ENCODE data around the gene POLR2I. TPM values are rescaled to one million over a fixed set of nuclear protein-coding genes. Genes with fewer than 3 reads are reported as not detected.

The POLR2I gene
- total and polyA plus RNA-seq, 7 donors = 39.9 to 118 (median 72.8) TPM

DNA sequence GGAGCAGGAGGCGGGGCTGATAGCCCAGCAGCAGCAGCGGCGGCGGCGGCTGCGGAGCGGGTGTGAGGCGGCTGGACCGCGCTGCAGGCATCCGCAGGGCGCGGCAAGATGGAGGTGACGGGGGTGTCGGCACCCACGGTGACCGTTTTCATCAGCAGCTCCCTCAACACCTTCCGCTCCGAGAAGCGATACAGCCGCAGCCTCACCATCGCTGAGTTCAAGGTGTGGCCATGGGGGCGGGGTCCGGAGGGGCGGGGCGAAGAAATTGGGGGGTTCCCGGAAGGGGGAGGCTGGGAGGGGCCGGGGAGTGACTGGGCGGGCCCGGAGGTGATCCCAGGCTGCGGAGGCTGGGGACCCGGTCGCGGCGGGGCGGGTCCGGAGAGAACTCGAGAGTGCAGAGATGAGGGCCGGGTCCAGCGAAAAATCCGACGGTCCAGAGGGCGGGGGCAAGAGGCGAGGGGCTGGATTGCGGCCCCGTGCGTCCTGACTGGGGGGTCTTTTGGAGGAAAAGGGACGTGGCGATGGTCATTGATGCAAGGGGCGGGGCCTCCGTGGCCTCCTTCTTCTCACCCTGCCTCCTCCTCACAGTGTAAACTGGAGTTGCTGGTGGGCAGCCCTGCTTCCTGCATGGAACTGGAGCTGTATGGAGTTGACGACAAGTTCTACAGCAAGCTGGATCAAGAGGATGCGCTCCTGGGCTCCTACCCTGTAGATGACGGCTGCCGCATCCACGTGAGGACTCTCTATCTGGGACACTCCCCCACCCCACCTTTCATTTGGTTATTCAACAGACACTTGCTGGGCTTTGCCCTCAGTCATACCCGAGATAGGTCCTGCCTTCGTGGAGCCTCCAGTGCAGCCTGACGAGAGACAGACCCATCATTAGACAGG, 1.0 kb upstream of the POLR2I start, which contains the start of gene TBCB:
TSS of gene TBCB (plus strand) at position 16 of the 891 bp plus-strand sequence. CDS start at position 109, 93 bp downstream.
- no peaks in the 10 kb centered on the region for H3K27me3 ChIP-seq
- DNase-seq = peak; percentile 92
- peaks cover 13 to 72% (median 25%) of the 10 kb centered on the region in 4 donors for H3K36me3 ChIP-seq
- peak within 1 kb of the TSS; percentile 91 to 95 (median 92) for H3K27ac ChIP-seq
- peak within 1 kb of the TSS; percentile 74 to 92 (median 84) for H3K4me3 ChIP-seq
- TF ChIP-seq POLR2A (IDR thresholded peaks at IDR 0.05) = peak in 1 of 2 donors; percentile 49
- TF ChIP-seq POLR2AphosphoS5 (IDR thresholded peaks at IDR 0.05) = peak; percentile 38 to 93 (median 74)
- no peak for TF ChIP-seq CTCF (IDR thresholded peaks at IDR 0.05)
- 3 to 5% methylated on average over 59 of the region's 59 CpGs for WGBS, 2 donors
- intact Hi-C loops (cut with DNase I) = loop anchor here (2.0 kb wide), 1 partner anchor 121 kb away; the partner anchor contains the start of gene SDHAF1
- H3K4me1 ChIP-seq = peaks cover 0 to 39% (median 30%) of the 10 kb centered on the region in 4 donors
- H3K9me3 ChIP-seq = no peaks in the 10 kb centered on the region

DNA sequence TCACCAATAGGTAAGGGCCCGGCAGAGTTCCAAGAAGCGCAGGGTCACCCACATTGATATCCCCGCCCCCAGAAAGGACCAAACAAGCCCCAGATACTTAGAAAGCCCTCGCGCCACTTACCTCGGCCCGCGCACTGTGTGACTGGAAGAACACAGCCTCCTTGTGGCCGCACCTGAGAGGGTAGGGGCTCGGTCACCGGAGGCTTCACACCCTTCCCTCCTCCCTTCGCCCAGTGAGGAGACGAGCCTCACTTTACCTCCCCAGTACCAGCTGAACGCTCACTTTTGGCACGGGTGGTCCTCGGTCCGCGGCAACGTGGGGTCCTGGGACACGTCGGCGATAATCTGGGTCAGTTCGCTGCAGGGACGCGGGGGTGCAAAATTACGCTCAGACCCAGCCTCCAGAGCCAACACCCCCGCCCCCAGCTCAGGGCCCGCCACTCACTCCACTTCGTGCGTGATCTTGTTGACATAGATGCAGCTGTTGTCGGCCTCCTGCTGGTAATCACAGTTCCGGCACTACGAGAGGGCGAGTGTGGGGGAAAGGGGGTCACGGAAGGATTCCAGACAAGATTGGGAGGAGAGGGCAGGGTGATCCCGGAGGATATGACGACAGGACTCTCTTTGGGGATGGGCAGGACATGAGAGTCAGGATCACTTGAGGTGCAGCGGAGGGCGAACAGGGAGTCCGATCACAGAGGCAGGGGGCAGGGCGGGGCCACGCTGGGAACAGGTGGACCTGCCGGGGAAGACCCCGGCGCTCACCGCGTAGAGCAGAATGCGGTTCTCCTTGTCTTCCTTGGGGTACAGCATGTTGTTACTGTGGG, 568 bp downstream of the POLR2I start:
- H3K36me3 ChIP-seq = peaks cover 10 to 61% (median 19%) of the 10 kb centered on the region in 4 donors

GRCh38 chr19:36113425-36113824, 1.2 kb downstream of the POLR2I start:
- Histone ChIP-seq H3K4me3 (peak overlapping the region in 3 of 4 donors; percentile 74 to 92 (median 90)), H3K4me1 (peaks cover 0 to 36% (median 28%) of the 10 kb centered on the region in 4 donors), H3K9me3 (no peaks in the 10 kb centered on the region), H3K27ac (peak overlapping the region in 3 of 4 donors; percentile 91 to 93 (median 92)), H3K36me3 (peaks cover 6 to 56% (median 14%) of the 10 kb centered on the region in 4 donors), H3K27me3 (no peaks in the 10 kb centered on the region)
- WGBS, 2 donors = 90 to 92% methylated on average over 34 of the region's 34 CpGs
- DNase-seq = no peak
- intact Hi-C loops (cut with DNase I) = no loop called here
- TF ChIP-seq POLR2A (IDR thresholded peaks at IDR 0.05) (no peak), EP300 (IDR thresholded peaks at IDR 0.05) (no peak), CTCF (IDR thresholded peaks at IDR 0.05) (no peak), POLR2AphosphoS5 (IDR thresholded peaks at IDR 0.05) (no peak)

More for the DNA sequence above, 568 bp downstream of the POLR2I start:
- intact Hi-C loops (cut with DNase I) = loop anchor here (1.0 to 2.0 kb wide), 2 partner anchors 60 to 119 kb away; partner anchors contain the start of genes SDHAF1, THAP8 and WDR62
- Histone ChIP-seq H3K9me3 (no peaks in the 10 kb centered on the region), H3K27ac (peak overlapping the region; percentile 91 to 95 (median 92)), H3K4me3 (peak overlapping the region; percentile 74 to 92 (median 84)), H3K27me3 (no peaks in the 10 kb centered on the region), H3K4me1 (peaks cover 0 to 36% (median 28%) of the 10 kb centered on the region in 4 donors)
- 5 to 11% methylated on average over 48 of the region's 48 CpGs for WGBS, 2 donors
- no peak for TF ChIP-seq CTCF (IDR thresholded peaks at IDR 0.05)
- no peak for TF ChIP-seq EP300 (IDR thresholded peaks at IDR 0.05)
- no peak for TF ChIP-seq POLR2A (IDR thresholded peaks at IDR 0.05)
- no peak for TF ChIP-seq POLR2AphosphoS5 (IDR thresholded peaks at IDR 0.05)
- no peak for DNase-seq

GRCh38 chr19:36112678-36113077, 2.0 kb downstream of the POLR2I start:
- no peaks in the 10 kb centered on the region for H3K9me3 ChIP-seq
- H3K4me3 ChIP-seq = no peak overlapping the region
- peaks cover 5 to 52% (median 8%) of the 10 kb centered on the region in 4 donors for H3K36me3 ChIP-seq
- WGBS, 2 donors = 96 to 97% methylated on average over 10 of the region's 10 CpGs
- intact Hi-C loops (cut with DNase I) = no loop called here
- no peaks in the 10 kb centered on the region for H3K27me3 ChIP-seq
- H3K27ac ChIP-seq = no peak overlapping the region
- no peak for DNase-seq
- peaks cover 0 to 34% (median 28%) of the 10 kb centered on the region in 4 donors for H3K4me1 ChIP-seq
- TF ChIP-seq CTCF (IDR thresholded peaks at IDR 0.05) = no peak
- TF ChIP-seq POLR2A (IDR thresholded peaks at IDR 0.05) = no peak
- no peak for TF ChIP-seq EP300 (IDR thresholded peaks at IDR 0.05)
- no peak for TF ChIP-seq POLR2AphosphoS5 (IDR thresholded peaks at IDR 0.05)

Measured in sigmoid colon (tissue), 7 donors.